HT1080 (cell line): ENCODE results near the gene DCST2. TPM values are rescaled to one million over a fixed set of nuclear protein-coding genes. Genes with fewer than 3 reads are reported as not detected.
"Not testable (repeated sequence)": the region's sequence is repeated elsewhere in the genome, so short reads cannot be mapped to it uniquely, and the experiment has no call there.

Experiments
- DNase-seq: peaks from one replicate; pipeline ENCODE4 v3.0.0-alpha.2; 2015; ENCODE audit warnings: low read depth
- total RNA-seq: library from RNA; depleted of rRNA; stranded (reverse); fragments of >200 nt; shearing (Covaris generic); gene quantifications from 2 replicates; pipeline ENCODE4 v1.2.3, GENCODE V29; 2014

Gene DCST2
- total RNA-seq, 1 experiment from 2014 or later, result 0.03 TPM

DNA sequence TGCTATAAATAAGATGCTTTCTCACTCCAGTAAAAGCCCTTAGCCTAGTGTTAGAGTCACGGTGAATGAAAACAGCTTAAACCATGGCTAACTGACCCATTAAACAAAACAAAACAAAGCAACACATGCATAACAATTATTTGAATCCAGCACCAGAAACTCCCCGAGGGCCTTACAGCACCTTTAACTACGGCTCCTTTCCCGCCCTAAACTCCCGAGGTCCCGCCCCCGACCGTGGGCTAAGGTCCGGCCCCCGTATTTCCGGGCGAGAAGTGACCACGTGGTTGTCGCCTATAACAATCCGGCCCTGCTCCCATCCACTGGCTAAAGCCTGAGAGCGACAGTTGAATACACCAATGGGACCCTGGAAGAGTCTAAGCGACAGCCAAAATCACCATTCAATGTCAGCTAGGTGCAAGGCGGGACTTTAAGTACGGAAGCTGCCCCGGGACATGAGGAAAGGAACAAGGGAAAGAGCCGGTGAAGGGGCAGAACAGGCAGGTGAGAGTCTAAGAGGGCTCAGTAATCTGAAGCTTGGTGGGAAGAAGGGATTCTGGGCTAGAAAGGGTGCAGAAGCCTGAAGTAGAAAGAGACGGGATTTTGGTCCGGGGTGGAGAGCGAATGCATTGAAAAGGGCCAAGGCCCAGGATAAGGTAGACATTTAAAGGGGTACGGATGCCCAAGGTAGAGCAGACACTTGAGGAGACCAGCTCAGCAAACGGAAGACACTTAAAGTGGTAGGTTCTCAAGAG lies 50.5 kb downstream of the DCST2 start, which contains the start of gene FLAD1:
Gene FLAD1, plus strand, starts transcription at position 448 of the 752 bp plus-strand sequence. CDS start 351 bp downstream, outside the sequence.
- peak; percentile 100 for DNase-seq

- no peak for DNase-seq
These were observed 51.2 kb downstream of the DCST2 start for GRCh38 chr1:154982341-154982740.

- DNase-seq, result no peak
These were observed 55.2 kb downstream of the DCST2 start for GRCh38 chr1:154978360-154978759.

DNA sequence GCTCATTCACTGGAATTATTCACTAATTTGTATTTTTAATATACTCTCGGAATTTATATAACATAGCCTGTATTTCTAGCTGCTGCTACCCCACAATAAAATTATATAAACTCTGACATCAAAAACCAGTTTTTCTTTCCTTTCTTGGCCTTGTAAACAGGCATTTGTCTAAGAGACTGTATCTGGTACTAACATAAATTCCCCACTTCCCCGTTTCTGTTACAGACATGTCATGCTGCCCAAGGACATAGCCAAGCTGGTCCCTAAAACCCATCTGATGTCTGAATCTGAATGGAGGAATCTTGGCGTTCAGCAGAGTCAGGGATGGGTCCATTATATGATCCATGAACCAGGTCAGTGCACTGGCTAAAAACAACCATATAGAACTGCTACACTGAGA lies 55.8 kb downstream of the DCST2 start:
- DNase-seq, result not testable (repeated sequence)

DNA sequence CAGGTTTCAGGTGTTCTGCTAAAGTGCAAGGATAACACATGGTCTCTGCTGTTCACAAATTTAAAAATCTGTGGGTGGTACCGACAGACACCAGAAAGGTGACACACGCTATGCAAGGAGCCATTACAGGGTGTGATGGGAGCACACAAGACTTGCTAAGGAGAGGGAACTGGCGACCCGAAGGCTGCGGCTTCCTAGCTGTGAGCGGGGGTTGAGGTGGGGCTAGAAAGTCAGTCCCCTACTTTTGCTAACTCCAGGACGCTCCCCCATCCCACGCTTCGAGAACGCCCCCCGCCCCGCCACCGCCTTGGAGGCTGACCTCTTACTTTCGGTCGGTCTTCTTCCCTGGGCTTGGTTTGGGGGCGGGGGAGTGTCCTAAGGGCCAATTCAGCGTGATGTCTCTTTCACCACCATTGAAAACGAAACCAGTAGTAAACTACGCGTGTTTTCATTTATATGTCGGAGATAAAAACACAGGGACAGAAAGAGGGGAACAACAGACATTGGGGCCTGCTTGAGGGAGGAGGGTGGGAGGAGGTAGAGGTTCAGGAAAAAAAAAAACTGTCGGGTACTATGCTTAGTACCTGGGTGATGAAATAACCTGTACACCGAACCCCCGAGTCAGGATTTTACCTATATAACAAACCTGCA lies 58.0 kb downstream of the DCST2 start:
- DNase-seq, result peak; percentile 27

GRCh38 chr1:154974808-154975408 lies 58.7 kb downstream of the DCST2 start:
- DNase-seq, result peak; percentile 91

- peak; percentile 100 for DNase-seq
These were observed 59.3 kb downstream of the DCST2 start, which contains the start of gene CKS1B for GRCh38 chr1:154974102-154974807. Gene CKS1B (plus strand): TSS chr1:154974681. CDS start chr1:154974746, 65 bp downstream.

- DNase-seq, result peak; percentile 97
These were observed 60.1 kb downstream of the DCST2 start for GRCh38 chr1:154973344-154974101.

GRCh38 chr1:154972517-154973343 lies 60.9 kb downstream of the DCST2 start:
- peak; percentile 99 for DNase-seq

DNA sequence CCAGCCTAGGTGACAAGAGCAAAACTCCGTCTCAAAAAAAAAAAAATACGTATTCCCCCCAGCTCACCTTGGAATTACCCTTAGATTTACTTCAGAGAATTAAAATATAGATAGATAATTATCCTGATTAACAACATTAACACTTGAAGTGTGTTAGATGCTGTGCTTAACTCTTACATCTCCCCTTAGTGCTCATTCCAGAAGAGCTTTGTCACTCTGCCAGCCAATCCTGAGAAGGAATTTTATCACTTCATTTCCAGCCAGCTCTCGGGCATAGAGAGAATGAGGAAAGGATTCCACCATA lies 61.4 kb downstream of the DCST2 start:
- DNase-seq, result no peak

GRCh38 chr1:154971341-154971998 lies 62.1 kb downstream of the DCST2 start:
- peak; percentile 44 for DNase-seq

- DNase-seq, result peak; percentile 96
These were observed 62.8 kb downstream of the DCST2 start, which contains the start of gene SHC1 for GRCh38 chr1:154970631-154971340. Gene SHC1 (minus strand): TSS chr1:154970747. CDS start chr1:154970526, 221 bp downstream.

- no peak for DNase-seq
These were observed 63.6 kb downstream of the DCST2 start for GRCh38 chr1:154969860-154970452.

- DNase-seq, result no peak
These were observed 64.3 kb downstream of the DCST2 start for GRCh38 chr1:154969246-154969645.

DNA sequence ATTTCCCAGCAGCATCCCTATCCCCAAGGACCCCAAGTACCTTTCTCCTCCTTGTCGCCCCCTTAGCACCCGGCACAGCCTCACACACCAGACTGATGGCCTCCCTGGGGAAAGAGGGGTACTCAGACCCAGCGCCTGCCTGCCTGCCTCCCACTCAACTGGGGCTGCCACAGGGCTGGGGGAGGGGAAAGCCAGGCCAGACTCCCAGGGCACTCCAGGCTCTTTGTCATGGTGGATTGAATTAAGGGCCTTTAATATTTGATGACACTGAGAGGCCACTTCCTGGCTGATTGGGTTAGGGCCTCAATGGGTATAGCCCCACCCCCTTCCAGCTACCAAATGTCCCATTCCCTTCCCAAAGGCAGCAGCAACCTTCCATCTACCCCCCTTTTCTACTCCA lies 64.8 kb downstream of the DCST2 start:
- no peak for DNase-seq
